Measurements from ENCODE around the gene AFF3.

Gene AFF3

GRCh38 chr2:99880964-99881294 is 261.5 kb downstream of the AFF3 start:
- no peak for DNase-seq (ENCODE audit: low read depth)

DNA sequence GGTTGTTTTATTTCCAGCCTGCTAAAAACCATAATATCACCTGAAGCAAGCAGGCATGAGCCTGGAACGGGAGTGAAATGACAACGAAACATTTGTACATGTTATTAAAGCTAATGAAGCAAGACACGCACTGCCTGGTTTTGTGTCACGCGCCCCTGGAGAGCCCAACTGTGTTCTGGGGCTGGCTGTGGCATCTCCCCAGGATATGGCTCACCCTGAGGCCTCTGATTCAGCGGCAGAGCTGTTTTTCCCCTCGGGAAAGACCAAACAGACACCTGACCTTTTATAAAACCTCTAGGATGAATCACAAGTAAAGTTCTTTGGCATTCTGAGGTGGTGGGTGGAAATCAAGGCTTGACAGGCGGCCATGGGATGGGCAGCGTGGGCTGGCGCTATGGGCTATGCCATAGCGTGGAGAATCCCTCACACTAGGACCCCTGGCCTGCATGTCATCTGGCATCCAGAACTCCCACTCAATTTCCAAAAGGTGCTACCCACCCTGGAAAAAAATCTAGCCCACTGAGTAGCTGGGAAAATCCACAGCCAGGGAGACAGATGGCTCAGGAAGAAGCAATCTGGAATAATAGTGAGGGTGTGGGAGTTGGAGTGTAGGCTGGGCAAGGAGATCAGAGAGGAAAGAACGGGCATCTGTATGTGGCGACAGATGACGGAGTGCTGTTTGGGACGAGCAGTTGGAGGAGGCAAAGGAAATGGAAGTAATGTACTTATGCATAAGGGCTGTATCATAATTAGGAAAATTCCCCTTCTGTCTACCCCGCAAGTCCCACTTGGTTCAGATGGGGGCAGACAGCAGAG is 262.0 kb downstream of the AFF3 start:
- no peak for DNase-seq (ENCODE audit: low read depth)

- DNase-seq (ENCODE audit: low read depth) = no peak
These were observed 262.9 kb downstream of the AFF3 start for GRCh38 chr2:99879481-99879880.

DNA sequence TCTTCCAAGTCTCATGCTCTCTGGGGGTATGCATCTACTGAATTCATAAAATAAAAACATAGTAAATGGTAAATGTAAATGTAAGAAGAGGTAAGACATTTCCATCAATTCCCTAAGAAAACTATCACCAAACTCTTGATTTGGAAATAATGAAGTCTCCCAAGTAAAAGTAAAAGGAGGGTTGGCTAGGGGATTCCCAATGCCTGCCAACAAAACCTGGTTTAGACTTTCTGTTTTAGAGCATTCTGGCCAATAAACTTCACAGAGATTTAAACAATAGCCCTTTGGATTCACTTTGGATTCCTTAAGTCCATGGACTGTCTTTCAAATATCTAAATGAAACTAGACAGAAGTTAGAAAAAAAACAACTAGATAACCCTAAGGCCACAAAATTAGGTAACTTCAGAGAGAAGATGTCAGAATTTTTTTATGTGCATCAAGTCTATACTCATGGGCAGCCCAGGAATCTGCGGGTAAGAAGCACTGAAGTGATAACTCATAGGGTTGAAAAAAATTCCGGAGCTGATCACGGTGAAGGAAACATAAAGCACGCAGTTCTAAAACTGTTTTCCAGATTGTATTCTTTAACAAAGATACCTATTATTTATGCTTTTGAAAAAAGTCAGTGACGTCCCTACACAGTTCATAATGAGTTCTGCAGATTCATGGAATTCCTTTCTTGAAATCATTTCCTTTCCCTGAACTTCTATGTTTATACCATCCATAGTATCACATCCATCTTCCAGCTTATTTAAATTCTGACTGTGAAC is 263.6 kb downstream of the AFF3 start:
- no peak for DNase-seq (ENCODE audit: low read depth)

DNA sequence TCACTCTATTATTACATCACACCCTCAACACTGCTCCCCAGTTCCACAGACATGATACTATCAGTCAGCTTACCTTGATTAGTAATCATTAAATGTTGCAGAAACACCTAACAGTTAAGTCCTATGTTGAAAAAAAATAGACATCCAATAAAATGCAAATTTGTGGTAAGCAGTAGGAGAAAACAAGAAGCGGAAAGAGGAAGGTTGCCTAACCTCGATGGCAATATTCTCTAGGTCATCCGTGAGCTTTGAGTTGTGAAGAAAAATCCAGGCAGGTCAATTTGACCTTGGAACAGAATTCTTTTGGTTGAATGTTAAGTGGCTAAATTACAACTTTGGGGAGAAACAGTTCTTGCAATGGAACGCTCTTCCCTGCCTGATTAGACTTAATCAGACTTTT is 264.4 kb downstream of the AFF3 start:
- DNase-seq (ENCODE audit: low read depth) = no peak

GRCh38 chr2:99876956-99877355 is 265.4 kb downstream of the AFF3 start:
- DNase-seq (ENCODE audit: low read depth) = no peak

- no peak for DNase-seq (ENCODE audit: low read depth)
These were observed 266.7 kb downstream of the AFF3 start for GRCh38 chr2:99875627-99876201.

GRCh38 chr2:99868260-99868659 is 274.1 kb downstream of the AFF3 start:
- DNase-seq (ENCODE audit: low read depth) = no peak

GRCh38 chr2:99867770-99868169 is 274.6 kb downstream of the AFF3 start:
- DNase-seq (ENCODE audit: low read depth) = no peak

- no peak for DNase-seq (ENCODE audit: low read depth)
These were observed 276.3 kb downstream of the AFF3 start for GRCh38 chr2:99865818-99866676.

DNA sequence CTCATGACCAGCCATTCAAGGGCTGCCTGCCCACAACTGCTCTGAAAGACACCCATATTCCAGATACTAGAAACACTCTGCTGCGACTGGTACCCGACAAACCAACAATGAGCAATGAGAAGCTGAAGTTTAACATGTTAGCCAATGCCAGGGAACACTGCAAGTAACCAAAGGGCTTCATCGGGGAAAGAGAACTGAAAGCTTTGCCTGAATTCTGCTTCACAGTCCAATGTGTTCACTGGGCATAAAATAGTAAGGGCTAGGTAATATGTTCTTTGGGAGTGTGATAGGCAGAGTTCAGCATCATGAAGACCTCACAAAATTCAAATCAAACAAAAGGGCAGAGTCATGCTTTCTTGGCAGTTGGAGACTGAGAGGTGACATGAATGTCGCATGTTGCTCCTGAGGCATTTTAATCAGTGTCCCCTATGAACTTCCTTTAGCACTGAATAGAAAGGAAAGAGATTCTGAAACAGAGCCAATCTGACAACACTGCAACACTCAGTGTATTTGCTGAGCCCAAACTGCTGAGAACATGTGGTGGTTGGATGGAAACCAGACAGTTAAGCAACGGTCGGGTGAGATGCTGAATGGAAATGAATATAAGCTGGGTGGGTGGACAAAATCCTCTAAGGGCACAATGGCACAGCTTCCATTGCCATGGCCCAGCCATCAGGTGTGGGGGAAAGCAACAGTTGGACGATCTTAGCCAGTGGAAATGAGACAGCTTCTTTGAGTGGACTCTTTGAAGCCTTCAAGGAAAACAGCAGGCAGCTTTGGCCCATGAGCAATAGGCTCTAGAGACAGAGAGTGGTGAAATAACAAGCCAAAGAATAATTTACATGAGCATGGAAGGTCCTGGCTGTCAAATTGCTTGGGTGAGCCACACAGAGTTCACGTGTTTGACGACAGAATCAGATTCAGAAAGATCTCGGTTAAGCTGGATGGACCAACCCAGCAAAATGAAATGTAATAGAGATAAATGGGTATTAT is 277.5 kb downstream of the AFF3 start:
- DNase-seq (ENCODE audit: low read depth) = no peak

- DNase-seq (ENCODE audit: low read depth) = no peak
These were observed 278.5 kb downstream of the AFF3 start for GRCh38 chr2:99863903-99864270.

- no peak for DNase-seq (ENCODE audit: low read depth)
These were observed 279.0 kb downstream of the AFF3 start for GRCh38 chr2:99863236-99863902.

GRCh38 chr2:99862566-99862965 is 279.8 kb downstream of the AFF3 start:
- DNase-seq (ENCODE audit: low read depth) = no peak

GRCh38 chr2:99861376-99861760 is 281.0 kb downstream of the AFF3 start:
- DNase-seq (ENCODE audit: low read depth) = no peak

DNA sequence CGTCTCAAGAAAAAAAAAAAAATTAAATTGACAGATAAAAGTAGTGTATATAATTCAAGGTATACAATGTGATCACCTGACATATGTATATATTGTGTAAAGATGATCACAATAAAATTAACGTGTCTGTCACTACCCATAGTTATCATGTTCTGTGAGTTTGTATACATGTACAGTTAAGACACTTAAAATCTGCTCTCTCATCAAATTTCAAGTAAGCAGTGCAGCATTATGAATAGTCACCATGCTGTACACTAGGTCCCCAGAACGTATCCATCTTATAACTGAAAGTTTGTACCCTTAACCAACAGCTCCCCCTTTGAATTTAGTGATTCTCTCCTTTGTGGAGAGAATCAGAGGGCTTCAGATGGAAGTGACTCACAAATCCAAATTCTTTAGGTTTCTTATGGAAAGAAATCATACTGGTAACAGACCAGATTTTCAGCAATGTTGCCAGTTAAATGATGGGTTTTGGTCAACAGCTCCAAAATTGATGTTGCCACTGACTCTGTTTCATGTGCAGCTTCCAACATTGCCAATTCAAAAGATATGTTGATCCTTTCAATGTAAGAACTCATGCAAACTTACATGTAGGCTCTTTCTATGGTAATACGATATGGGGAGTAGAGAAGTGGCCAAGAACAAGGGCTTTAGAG is 281.5 kb downstream of the AFF3 start:
- DNase-seq (ENCODE audit: low read depth) = no peak

- DNase-seq (ENCODE audit: low read depth) = no peak
These were observed 283.3 kb downstream of the AFF3 start for GRCh38 chr2:99858951-99859596.

DNA sequence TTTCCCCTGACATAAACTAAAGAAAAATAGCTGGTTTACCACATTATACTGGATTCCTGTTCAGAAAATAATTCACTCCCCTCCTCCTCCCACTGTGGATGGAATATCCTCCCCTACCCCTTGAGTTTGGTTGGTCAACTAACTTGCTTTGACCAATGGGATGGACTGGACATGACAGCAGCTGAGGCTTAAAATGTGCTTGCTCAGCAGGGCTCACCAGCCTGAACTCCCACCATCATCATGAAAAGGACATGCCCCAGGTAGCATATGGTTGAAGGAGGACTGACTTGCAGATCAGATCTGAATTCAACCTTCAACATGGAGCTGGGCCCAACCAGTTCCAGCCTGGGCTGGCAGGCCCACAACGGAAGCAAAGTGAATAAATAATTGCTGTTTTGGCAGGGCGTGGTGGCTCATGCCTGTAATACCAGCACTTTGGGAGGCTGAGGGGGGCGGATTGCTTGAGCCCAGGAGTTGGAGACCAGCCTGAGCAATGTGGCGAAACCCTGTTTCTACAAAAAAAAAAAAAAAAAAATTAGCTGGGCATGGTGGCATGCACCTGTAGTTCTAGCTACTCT is 284.4 kb downstream of the AFF3 start:
- no peak for DNase-seq (ENCODE audit: low read depth)

GRCh38 chr2:99857372-99857771 is 285.0 kb downstream of the AFF3 start:
- DNase-seq (ENCODE audit: low read depth) = no peak
